Tibial nerve (tissue), 4 donors: Measurements from ENCODE around the gene AOPEP. TPM values are rescaled to one million over a fixed set of nuclear protein-coding genes. Genes with fewer than 3 reads are reported as not detected.

Experiments used
- DNase-seq, 2 donors: peaks; one replicate each; pipeline ENCODE4 v3.0.0-alpha.2; 2019; ENCODE audit warnings: low spot score in 2 of 2
- H3K27ac ChIP-seq, 4 donors: fragments of 200-600 bp; sonication (generic) in 3 of 4; one replicate each; pipeline ENCODE4 v1.5.1; 2017 to 2019; ENCODE audit warnings: mild to moderate bottlenecking in 1 of 4
- H3K27me3 ChIP-seq, 2 donors: fragments of 200-600 bp; sonication (generic) in 1 of 2; one replicate each; pipeline versions ENCODE4 v1.5.1 to v1.6.0; 2017 to 2019
- H3K36me3 ChIP-seq, 3 donors: fragments of 200-600 bp; sonication (generic); one replicate each; pipeline ENCODE4 v1.5.1; 2018 to 2019
- H3K4me1 ChIP-seq, 4 donors: fragments of 200-600 bp; sonication (generic) in 3 of 4; one replicate each; pipeline ENCODE4 v1.5.1; 2017 to 2019
- H3K4me3 ChIP-seq, 4 donors: fragments of 200-600 bp; sonication (generic) in 3 of 4; one replicate each; pipeline ENCODE4 v1.5.1; 2017 to 2019; ENCODE audit warnings: mild to moderate bottlenecking in 1 of 4, moderate library complexity in 1 of 4
- H3K9me3 ChIP-seq, 4 donors: fragments of 200-600 bp; sonication (generic) in 3 of 4; one replicate each; pipeline ENCODE4 v1.5.1; 2017 to 2019
- CTCF ChIP-seq, 5 experiments: fragments of 200-600 bp in 3 of 5; fragments of 450-650 bp in 2 of 5; sonication (generic) in 3 of 5; IDR thresholded peaks; one replicate each; pipeline ENCODE4 v1.5.1; 2016 to 2019; ENCODE audit warnings: antibody characterized with exemption in 5 of 5, mild to moderate bottlenecking in 3 of 5, moderate library complexity in 2 of 5
- EP300 ChIP-seq, 2 donors: sonication (generic); formaldehyde crosslinking; IDR thresholded peaks; one replicate each; pipeline ENCODE4 v1.6.1; 2017; ENCODE audit warnings: antibody characterized with exemption in 2 of 2, mild to moderate bottlenecking in 1 of 2
- POLR2A ChIP-seq, 2 donors: fragments of 450-650 bp; IDR thresholded peaks; one replicate each; pipeline ENCODE4 v1.6.1; 2017; ENCODE audit warnings: antibody characterized with exemption in 2 of 2, mild to moderate bottlenecking in 2 of 2, moderate library complexity in 2 of 2
- WGBS, 2 donors: methylation state at CpG; one replicate each; pipeline ENCODE4 v1.1.5; 2018; 5-methylcytosine and 5-hydroxymethylcytosine counted together
- total RNA-seq, 4 donors: library from RNA; depleted of rRNA; stranded (reverse); fragments of >200 nt; gene quantifications; one replicate each; pipeline ENCODE4 v1.1.0, GENCODE V29; 2016

The AOPEP gene
- total RNA-seq, 4 donors from 2014 or later: 236 to 323 (median 265) TPM

DNA sequence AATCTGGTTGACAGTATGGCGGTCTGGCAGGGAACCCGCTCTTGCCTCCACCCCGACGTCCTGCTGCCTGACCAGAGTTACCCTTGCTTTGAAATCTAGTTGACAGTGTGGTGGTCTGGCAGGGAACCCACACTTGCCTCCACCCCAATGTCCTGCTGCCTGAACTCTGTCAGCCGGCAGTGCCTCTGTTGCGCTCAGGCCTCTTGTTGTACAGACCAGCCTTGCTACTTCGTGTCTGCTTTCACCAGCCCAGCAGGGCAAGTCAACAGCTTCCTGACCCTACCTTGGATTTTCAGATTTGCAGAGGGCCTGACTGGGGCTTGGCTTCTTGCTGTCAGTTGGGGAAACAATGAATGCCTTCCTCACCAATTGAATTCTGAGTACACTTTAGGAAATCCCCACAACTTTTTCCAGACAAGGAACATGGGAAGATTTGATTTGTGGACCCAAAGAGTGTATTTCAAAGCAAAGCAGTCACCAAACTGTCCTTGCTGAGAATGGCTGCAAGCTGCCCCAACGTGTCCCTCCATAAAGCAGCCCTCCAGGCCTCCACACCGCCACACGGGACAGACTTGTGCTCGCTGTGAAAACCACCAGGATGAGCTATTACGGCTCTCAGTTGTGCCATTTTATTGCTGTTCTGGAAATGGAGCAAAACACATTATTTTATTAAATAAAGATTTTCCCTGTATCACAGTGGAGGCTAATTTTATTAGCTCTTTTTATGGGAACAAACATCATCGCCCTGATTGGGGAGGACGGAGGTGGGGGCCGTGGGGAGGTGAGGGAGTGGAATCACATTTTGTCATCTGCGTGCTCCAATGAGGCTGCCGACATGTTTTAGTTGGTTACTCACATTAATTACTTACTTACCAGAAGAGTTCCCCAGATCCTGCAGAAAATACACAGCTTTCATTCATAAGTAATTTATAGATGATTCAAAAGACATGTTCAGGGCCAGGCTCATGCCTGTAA lies 189.3 kb downstream of the AOPEP start:
- TF ChIP-seq EP300 (IDR thresholded peaks at IDR 0.05) (no peak), POLR2A (IDR thresholded peaks at IDR 0.05) (no peak), CTCF (IDR thresholded peaks at IDR 0.05) (no peak)
- H3K4me1 ChIP-seq: peaks cover 0 to 42% (median 9%) of the 10 kb centered on the region in 4 donors
- H3K9me3 ChIP-seq: no peaks in the 10 kb centered on the region
- H3K4me3 ChIP-seq: no peak overlapping the region
- H3K36me3 ChIP-seq: no peaks in the 10 kb centered on the region
- H3K27me3 ChIP-seq: no peaks in the 10 kb centered on the region
- H3K27ac ChIP-seq: no peak overlapping the region
- 96 to 99% methylated on average over 17 of the region's 17 CpGs for WGBS, 2 donors
- DNase-seq: no peak

GRCh38 chr9:94916956-94917355 lies 190.5 kb downstream of the AOPEP start:
- no peaks in the 10 kb centered on the region for H3K36me3 ChIP-seq
- no peaks in the 10 kb centered on the region for H3K9me3 ChIP-seq
- 76 to 78% methylated on average over 6 of the region's 6 CpGs for WGBS, 2 donors
- DNase-seq: no peak
- TF ChIP-seq EP300 (IDR thresholded peaks at IDR 0.05) (no peak), POLR2A (IDR thresholded peaks at IDR 0.05) (no peak), CTCF (IDR thresholded peaks at IDR 0.05) (no peak)
- H3K27ac ChIP-seq: peak overlapping the region in 1 of 4 donors; percentile 29
- H3K27me3 ChIP-seq: no peaks in the 10 kb centered on the region
- H3K4me1 ChIP-seq: peaks cover 3 to 54% (median 17%) of the 10 kb centered on the region in 4 donors
- H3K4me3 ChIP-seq: no peak overlapping the region

DNA sequence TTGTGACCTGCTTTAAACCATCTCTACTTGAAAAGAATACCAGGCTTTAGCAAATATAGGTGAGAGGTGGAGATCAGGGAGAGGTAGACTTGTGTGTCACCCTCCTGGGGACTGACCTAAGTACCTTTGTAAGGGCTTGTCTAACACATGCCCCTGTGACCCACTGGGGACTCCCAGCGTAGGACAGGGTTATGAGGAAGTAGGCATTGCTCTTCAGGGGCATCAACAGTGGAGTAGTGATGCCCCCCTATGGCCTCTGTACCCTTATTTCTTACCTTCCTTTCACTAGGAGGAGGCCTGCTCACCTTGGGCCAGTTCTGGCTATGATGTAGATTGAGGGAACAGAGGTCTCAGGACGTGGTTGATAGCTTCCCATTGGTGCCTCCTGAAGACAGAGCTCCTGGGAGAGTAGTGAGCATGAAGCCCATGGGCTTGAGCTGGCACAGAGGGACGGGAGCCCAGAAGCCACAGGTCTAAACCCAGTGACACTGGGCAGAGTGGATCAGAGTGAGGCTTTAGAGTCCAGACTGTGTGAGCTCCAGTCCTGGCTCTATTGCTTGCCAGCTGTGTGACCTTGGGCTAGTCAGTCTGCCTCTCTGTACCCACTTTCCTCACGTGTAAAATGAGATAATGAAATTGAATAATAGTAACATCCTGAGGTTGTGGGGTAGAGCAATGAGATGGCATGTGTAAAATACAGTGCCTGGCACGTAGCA lies 191.7 kb downstream of the AOPEP start:
- Histone ChIP-seq H3K27me3 (no peaks in the 10 kb centered on the region), H3K4me1 (peaks cover 3 to 63% (median 27%) of the 10 kb centered on the region in 4 donors), H3K4me3 (no peak overlapping the region), H3K36me3 (no peaks in the 10 kb centered on the region), H3K27ac (peak overlapping the region in 2 of 4 donors; percentile 89 to 96), H3K9me3 (no peaks in the 10 kb centered on the region)
- no peak for DNase-seq
- 93 to 94% methylated on average over 5 of the region's 5 CpGs for WGBS, 2 donors
- TF ChIP-seq EP300 (IDR thresholded peaks at IDR 0.05) (no peak), CTCF (IDR thresholded peaks at IDR 0.05) (no peak), POLR2A (IDR thresholded peaks at IDR 0.05) (no peak)

GRCh38 chr9:94919376-94920098 lies 193.0 kb downstream of the AOPEP start:
- 88% methylated on average over 17 of the region's 17 CpGs for WGBS, 2 donors
- DNase-seq: no peak
- Histone ChIP-seq H3K27ac (peak overlapping the region; percentile 78 to 96 (median 86)), H3K4me3 (no peak overlapping the region), H3K36me3 (no peaks in the 10 kb centered on the region), H3K9me3 (no peaks in the 10 kb centered on the region), H3K27me3 (no peaks in the 10 kb centered on the region), H3K4me1 (peaks cover 3 to 61% (median 30%) of the 10 kb centered on the region in 4 donors)
- TF ChIP-seq EP300 (IDR thresholded peaks at IDR 0.05): no peak
- no peak for TF ChIP-seq POLR2A (IDR thresholded peaks at IDR 0.05)
- no peak for TF ChIP-seq CTCF (IDR thresholded peaks at IDR 0.05)
